LNCaP clone FGC (cell line): Measurements from ENCODE around the gene PEPD.

ENCODE experiments used
- DNase-seq: peaks from one replicate; pipeline ENCODE4 v3.0.0-alpha.2; 2011; ENCODE audit warnings: low read depth
- H3K4me3 ChIP-seq: 2 replicates; pipeline ENCODE4 v1.5.1; 2011; ENCODE audit warnings: mild to moderate bottlenecking, low read depth, low read length, control low read depth
- CTCF ChIP-seq: IDR thresholded peaks from 2 replicates; pipeline ENCODE4 v1.5.1; 2012; ENCODE audit warnings: mild to moderate bottlenecking; ENCODE audit not compliant: control insufficient read depth, insufficient read depth; ENCODE audit errors: extremely low read depth

The PEPD gene

DNA sequence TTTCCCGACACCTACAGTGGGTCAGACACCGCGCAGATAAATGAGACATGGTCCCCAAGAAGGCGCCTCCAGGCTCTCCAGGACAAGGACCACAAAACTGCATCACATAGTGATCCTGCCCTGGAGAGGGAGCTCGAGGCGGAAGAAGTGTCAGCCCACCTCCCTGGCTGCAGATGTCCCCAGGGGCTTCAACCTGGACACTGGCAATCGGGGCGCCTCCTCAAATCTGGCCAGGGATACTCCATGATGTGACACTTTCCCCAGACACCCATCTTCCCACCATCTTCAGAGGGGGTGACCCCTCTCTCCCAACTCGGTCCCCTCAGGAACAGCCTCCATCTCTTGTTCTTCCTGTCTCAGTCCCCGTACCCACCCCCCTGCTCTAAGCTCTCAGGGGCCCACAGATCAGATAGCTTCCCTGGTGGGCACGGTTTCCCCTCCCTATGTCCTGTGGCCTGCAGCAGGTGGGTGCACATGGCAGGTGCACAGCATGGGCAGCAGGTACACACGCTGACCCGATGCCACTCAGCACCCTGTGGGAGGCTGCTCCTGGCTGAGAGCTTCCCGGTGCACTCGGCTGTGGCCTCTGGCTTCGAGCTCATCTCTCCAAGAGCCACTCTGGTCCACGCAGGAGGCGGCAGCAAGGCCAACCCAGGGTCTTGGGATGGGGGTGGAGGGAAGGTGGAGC is 61.2 kb downstream of the PEPD start:
- DNase-seq: no peak
- H3K4me3 ChIP-seq: no peak overlapping the region

GRCh38 chr19:33459222-33460090 is 62.1 kb downstream of the PEPD start:
- TF ChIP-seq CTCF: no peak
- no peak for DNase-seq
- H3K4me3 ChIP-seq: no peak overlapping the region

More for the DNA sequence above, 61.2 kb downstream of the PEPD start:
- no peak for TF ChIP-seq CTCF

GRCh38 chr19:33458807-33459206 is 62.8 kb downstream of the PEPD start:
- H3K4me3 ChIP-seq: no peak overlapping the region
- no peak for TF ChIP-seq CTCF
- no peak for DNase-seq

GRCh38 chr19:33458171-33458633 is 63.4 kb downstream of the PEPD start:
- no peak for DNase-seq
- TF ChIP-seq CTCF: no peak
- H3K4me3 ChIP-seq: no peak overlapping the region

- no peak overlapping the region for H3K4me3 ChIP-seq
- no peak for TF ChIP-seq CTCF
- no peak for DNase-seq
Observed at GRCh38 chr19:33456845-33457220, 64.8 kb downstream of the PEPD start.

DNA sequence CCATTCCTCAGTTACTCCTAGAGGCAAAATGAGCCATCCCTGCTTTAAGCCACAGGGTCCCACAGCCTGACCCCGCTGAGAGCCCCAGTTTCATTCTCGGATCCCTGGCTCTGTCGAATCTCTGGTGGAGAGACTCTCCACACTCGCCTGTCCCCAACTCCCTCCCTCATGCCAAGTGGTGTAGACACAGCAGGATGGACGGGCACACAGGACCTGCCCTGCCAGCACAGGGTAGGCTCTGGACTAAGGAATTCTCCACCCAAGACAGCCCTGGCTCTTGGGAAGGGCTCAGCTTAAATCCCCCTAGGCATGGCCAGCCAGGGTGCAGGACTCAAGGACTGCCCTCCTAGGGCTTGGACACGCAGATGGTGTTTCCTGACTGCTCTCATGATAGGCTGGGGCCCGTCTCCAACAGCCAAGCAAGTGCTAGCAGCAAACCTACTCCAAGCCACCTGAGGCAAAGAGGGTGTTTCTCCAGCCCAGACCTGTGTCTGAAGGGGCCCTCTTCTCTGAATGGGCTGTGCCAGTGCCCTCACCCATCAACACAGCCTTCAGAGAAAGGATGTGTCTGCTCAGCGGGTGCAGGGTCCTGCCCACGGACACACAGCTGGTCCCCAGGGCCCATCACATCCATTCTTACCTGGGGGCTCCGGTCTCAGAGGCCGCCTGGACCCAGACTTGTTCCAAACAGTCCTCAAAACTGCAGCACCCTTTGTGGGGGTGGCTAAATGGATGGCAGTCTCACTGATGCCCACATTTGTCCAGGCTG is 65.3 kb downstream of the PEPD start:
- no peak for TF ChIP-seq CTCF
- H3K4me3 ChIP-seq: no peak overlapping the region
- DNase-seq: no peak
